ENCODE data around the gene CMTM4.
"Not testable (repeated sequence)": the region's sequence is repeated elsewhere in the genome, so short reads cannot be mapped to it uniquely, and the experiment has no call there.

CMTM4 gene

DNA sequence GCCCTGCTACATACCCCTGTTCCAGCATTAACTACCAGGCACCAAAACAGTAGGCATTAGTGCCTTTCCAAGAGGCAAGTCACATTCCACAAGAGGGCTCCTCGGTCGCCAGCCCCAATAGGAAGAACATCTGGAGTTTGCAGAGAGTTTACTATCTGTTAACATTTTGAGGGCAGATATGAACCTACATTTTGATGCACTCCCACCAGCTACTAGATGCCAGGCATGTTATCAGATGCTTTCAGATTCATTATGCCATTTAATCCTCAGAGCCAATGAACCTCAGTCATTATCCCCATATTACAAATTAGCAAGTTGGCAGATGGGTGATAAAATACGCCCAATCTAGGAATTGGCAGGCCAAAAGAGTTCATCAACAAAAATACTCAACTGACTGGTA is 121.5 kb downstream of the CMTM4 start:
- TF ChIP-seq POU2F2 (IDR thresholded peaks at IDR 0.05; ENCODE audit: low read depth, low read length): no peak
- DNase-seq (ENCODE audit: insufficient read length, low spot score) (no peak), FAIRE-seq (no peak)

DNA sequence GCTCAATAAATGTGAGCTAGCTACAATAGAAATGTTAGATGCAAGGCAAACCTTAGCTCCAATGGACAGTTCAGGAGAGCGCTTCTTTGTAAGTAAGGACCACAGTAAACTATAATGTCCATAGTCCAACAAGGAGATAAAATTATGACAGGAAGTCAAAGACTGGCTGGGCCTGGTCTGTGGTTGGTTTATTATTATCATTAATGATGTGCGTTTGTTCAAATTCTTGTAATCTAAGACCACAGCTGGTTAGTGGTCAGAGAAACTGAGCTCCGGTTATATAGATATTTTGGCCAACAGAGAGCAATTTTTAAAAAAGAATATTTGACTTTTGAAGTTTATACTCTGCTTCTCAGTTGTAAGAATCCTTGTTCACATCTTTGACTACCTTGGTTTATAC is 122.0 kb downstream of the CMTM4 start:
- FAIRE-seq: no peak
- TF ChIP-seq SPI1 (IDR thresholded peaks at IDR 0.05; ENCODE audit: low read depth, low read length): no peak

DNA sequence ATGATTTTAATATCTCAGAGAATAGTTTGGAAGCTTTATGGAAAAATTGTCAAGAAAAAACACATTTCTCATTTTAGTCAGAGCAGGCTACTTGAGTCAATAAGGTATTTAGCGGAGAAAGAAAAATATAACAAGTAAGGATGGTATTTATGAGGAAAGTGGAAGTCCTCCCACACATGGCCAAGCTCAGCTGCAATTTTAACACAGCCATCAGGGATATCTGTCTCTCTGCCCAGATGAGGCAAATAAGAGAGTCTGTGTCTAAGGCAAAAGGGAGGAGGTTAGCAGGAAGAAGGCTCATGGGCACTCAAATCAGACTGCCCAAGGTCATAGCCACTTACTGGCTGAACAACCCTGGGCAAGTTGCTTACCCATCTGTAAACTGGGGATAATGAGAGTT is 122.5 kb downstream of the CMTM4 start:
- no peak for FAIRE-seq
- TF ChIP-seq POLR2AphosphoS5 (IDR thresholded peaks at IDR 0.05; ENCODE audit: low read depth, low read length) (no peak), PAX5 (IDR thresholded peaks at IDR 0.05; ENCODE audit: insufficient read depth, low read length, severe bottlenecking) (no peak)

More for the DNA sequence above, 122.0 kb downstream of the CMTM4 start:
- no peak for DNase-seq (ENCODE audit: insufficient read length, low spot score)

DNA sequence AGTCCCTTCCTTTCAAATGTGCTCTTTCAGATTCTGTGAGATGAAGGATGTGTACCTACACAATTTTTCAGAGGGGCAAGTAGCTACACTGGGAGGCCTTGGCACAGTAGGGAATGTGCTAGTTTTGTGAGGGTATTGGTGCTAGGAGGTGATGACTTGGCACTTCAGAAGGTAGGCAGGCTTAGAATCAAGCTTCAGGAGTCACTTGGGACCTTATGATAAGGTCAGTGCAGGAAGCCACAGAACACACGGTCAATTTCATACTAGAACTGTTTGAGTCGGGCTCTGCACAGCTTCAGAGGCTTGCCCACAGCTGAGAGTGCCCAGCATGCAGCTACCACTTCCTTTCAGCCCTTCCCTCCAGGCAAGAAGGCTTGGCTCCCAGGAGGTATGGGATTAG is 124.2 kb downstream of the CMTM4 start:
- no peak for FAIRE-seq
- DNase-seq (ENCODE audit: insufficient read length, low spot score): no peak
- no peak for TF ChIP-seq POU2F2 (IDR thresholded peaks at IDR 0.05; ENCODE audit: low read depth, low read length)
- no peak for TF ChIP-seq POLR2AphosphoS5 (IDR thresholded peaks at IDR 0.05; ENCODE audit: low read depth, low read length)
- TF ChIP-seq TAF1 (IDR thresholded peaks at IDR 0.05; ENCODE audit: low read depth, low read length): no peak
- TF ChIP-seq POLR2A (IDR thresholded peaks at IDR 0.05; ENCODE audit: low read depth, low read length): no peak
- TF ChIP-seq SPI1 (IDR thresholded peaks at IDR 0.05; ENCODE audit: low read depth, low read length): no peak
- TF ChIP-seq PAX5 (IDR thresholded peaks at IDR 0.05; ENCODE audit: insufficient read depth, low read length, severe bottlenecking): no peak

More for the DNA sequence above, 122.5 kb downstream of the CMTM4 start:
- no peak for DNase-seq (ENCODE audit: insufficient read length, low spot score)

DNA sequence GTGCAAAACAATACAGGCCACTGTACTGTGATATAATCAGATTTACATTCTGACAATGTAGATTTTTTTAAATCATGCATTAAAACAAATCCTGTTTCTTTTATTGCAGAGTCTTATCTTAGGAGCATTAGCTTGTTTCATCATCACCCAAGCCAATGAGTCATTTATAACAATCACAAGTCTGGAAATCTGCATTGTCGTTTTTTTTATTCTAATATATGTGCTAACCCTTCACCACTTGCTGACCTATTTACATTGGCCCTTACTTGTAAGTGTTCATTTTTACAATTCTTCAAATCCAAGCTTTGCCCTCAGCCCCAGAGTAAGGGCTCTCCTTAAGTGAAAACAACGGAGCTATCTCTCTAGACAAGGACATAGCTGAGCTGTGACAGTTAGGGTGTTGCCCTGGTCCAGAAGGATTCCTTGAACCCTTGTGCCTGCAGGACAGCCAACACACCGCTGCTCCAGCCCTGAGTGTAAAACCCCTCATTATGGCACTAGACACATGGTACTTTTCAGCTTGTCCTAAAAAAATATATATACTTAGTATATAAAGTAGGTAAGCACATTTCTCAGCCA is 126.6 kb downstream of the CMTM4 start:
- DNase-seq (ENCODE audit: insufficient read length, low spot score): no peak
- no peak for FAIRE-seq
- TF ChIP-seq SPI1 (IDR thresholded peaks at IDR 0.05; ENCODE audit: low read depth, low read length) (no peak), TAF1 (IDR thresholded peaks at IDR 0.05; ENCODE audit: low read depth, low read length) (no peak), POU2F2 (IDR thresholded peaks at IDR 0.05; ENCODE audit: low read depth, low read length) (no peak), POLR2A (IDR thresholded peaks at IDR 0.05; ENCODE audit: low read depth, low read length) (no peak), PAX5 (IDR thresholded peaks at IDR 0.05; ENCODE audit: insufficient read depth, low read length, severe bottlenecking) (no peak), POLR2AphosphoS5 (IDR thresholded peaks at IDR 0.05; ENCODE audit: low read depth, low read length) (no peak)

DNA sequence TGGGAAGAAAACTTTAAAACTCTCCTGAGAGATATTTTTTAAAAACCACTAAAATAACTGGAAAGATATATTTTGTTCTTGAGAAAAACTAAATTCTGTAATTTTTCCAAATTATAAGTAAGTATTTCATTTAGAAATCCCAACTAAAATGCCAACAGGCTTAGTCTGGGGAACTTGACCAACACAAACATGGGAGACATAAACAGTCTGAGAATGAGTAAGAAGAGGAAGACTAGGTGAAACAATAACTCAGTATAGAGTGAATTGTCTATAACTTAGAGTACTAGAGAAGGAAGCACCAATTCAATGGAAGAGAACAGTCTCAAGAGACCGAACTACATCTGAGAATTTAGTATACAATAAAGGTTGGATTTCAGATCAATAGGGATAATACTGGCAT is 127.4 kb downstream of the CMTM4 start:
- no peak for FAIRE-seq
- TF ChIP-seq PAX5 (IDR thresholded peaks at IDR 0.05; ENCODE audit: insufficient read depth, low read length, severe bottlenecking) (no peak), SPI1 (IDR thresholded peaks at IDR 0.05; ENCODE audit: low read depth, low read length) (no peak), TAF1 (IDR thresholded peaks at IDR 0.05; ENCODE audit: low read depth, low read length) (no peak), POLR2A (IDR thresholded peaks at IDR 0.05; ENCODE audit: low read depth, low read length) (no peak), POU2F2 (IDR thresholded peaks at IDR 0.05; ENCODE audit: low read depth, low read length) (no peak), POLR2AphosphoS5 (IDR thresholded peaks at IDR 0.05; ENCODE audit: low read depth, low read length) (no peak)
- DNase-seq (ENCODE audit: insufficient read length, low spot score): no peak

DNA sequence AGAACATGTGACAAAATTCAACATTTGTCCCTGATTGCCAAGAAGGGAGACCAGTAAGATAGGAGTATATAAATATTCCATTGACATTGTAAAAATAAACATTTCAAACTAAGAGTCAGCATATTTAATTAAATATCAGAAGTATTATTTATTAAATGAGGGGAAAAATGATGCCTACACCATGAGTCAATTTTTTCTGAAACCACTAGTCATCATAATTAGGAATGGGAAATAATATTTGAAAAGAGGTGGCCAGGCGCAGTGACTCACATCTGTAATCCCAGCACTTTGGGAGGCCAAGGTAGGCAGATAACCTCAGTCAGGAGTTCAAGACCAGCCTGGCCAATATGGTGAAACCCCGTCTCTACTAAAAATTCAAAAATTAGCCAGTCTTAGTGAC is 128.2 kb downstream of the CMTM4 start:
- DNase-seq (ENCODE audit: insufficient read length, low spot score): no peak
- no peak for FAIRE-seq
- TF ChIP-seq POLR2AphosphoS5 (IDR thresholded peaks at IDR 0.05; ENCODE audit: low read depth, low read length) (no peak), TAF1 (IDR thresholded peaks at IDR 0.05; ENCODE audit: low read depth, low read length) (no peak), SPI1 (IDR thresholded peaks at IDR 0.05; ENCODE audit: low read depth, low read length) (no peak), POU2F2 (IDR thresholded peaks at IDR 0.05; ENCODE audit: low read depth, low read length) (no peak), POLR2A (IDR thresholded peaks at IDR 0.05; ENCODE audit: low read depth, low read length) (no peak), PAX5 (IDR thresholded peaks at IDR 0.05; ENCODE audit: insufficient read depth, low read length, severe bottlenecking) (no peak)

DNA sequence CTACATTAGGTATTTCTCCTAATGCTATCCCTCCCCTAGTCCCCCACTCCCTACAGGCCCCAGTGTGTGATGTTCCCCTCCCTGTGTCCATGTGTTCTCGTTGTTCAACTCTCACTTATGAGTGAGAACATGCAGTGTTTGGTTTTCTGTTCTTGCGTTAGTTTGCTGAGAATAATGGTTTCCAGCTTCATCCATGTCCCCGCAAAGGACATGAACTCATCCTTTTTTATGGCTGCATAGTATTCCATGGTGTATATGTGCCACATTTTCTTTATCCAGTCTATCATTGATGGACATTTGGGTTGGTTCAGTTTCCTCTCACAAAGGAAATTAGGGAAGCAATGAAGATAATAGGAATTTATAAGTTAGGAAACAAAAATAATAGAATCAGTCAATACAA is 129.3 kb downstream of the CMTM4 start:
- DNase-seq (ENCODE audit: insufficient read length, low spot score); FAIRE-seq: not testable (repeated sequence)

DNA sequence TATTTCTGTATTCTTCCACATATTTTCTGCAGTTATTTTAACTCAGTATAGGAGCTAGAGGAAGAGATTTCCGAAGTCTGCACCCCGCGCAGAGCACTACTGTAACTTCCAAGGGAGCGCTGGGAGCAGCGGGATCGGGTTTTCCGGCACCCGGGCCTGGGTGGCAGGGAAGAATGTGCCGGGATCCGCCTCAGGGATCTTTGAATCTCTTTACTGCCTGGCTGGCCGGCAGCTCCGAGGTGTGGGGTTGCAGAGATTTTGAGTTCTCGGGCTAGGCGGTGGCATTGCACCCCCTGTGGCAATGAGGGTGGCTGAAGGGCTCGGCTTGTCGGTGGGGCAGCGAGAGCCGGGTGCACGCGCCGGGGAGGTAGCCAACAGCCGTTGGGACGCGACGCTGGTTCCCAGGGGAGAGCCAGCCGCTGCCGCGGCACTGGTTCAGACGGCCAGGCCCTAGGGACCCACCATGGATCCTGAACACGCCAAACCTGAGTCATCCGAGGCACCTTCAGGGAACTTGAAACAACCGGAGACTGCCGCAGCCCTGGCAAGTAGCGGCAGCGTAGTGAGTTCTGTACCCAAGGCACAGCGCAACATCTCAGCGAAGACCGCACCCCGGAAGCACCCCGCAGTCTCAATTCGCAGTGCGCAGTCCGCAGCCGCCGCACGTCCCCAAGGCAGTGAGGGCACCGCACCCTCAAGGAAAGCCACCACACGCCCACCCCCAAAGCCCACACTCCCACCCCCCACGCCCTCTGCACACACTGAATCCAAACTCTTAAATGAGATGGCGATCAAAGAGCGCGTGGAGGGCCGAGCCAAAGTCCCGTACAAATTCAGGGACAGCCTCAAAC is 130.3 kb downstream of the CMTM4 start, which contains the start of gene CMTM1:
Gene CMTM1, plus strand, starts transcription at position 389 of the 851 bp plus-strand sequence. Its CDS starts 75 bp downstream, at position 464.
- DNase-seq (ENCODE audit: insufficient read length, low spot score): no peak
- no peak for TF ChIP-seq POU2F2 (IDR thresholded peaks at IDR 0.05; ENCODE audit: low read depth, low read length)
- TF ChIP-seq PAX5 (IDR thresholded peaks at IDR 0.05; ENCODE audit: insufficient read depth, low read length, severe bottlenecking): no peak
- no peak for TF ChIP-seq POLR2AphosphoS5 (IDR thresholded peaks at IDR 0.05; ENCODE audit: low read depth, low read length)
- no peak for TF ChIP-seq POLR2A (IDR thresholded peaks at IDR 0.05; ENCODE audit: low read depth, low read length)
- TF ChIP-seq TAF1 (IDR thresholded peaks at IDR 0.05; ENCODE audit: low read depth, low read length): no peak
- no peak for FAIRE-seq
